ENCODE results near the gene NEIL1.
A peak's percentile ranks its signal among the peaks of the same experiment; 100 is the strongest.
"Not testable (repeated sequence)": the region's sequence is repeated elsewhere in the genome, so short reads cannot be mapped to it uniquely, and the experiment has no call there.

NEIL1 gene

DNA sequence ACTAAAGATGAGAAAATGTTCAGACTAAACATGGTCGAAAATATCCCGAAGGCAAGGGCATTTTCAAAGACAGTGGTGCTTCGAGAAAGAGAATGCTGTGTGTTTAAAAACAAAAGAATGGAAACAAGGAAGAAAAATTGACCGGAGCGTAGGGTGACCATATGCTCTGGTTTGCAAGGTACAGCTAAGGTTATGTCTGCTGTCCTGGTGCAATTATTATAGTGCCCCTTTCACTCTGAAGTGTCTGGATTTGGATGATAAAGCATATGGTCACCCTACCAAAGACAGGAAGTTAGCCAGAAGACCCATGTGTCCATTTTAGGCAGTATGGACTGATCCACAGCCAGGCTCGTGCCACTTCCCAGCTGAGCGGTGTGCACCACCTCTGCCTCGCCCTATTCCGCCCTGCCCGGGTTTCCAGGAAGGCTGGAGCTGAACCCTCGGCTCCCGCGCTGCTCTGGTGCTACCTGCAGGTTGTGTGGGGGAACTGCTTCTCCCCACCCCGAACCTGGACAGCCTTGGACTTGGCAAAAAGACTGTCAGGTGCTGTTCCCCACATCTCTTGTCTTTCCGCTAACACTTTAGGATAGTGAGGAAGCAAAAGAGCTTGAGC, 39.0 kb upstream of the NEIL1 start:
- ChIA-PET POLR2A (ENCODE audit: low non-redundant PET) (no interaction called here), CTCF (interaction anchor here (0.7 kb wide), 1 partner anchor 260 kb away, joined by 5 read pairs; no protein-coding TSS in a partner anchor)
- H3K27ac ChIP-seq: no peak overlapping the region
- DNase-seq (ENCODE audit: low spot score): peak; percentile 50
- TF ChIP-seq CTCF (conservative IDR thresholded peaks at IDR 0.05; ENCODE audit: low read depth): peak; percentile 46

- POLR2A ChIA-PET (ENCODE audit: low non-redundant PET): no interaction called here
- DNase-seq (ENCODE audit: low spot score): no peak
- CTCF ChIA-PET: no interaction called here
- TF ChIP-seq CTCF (conservative IDR thresholded peaks at IDR 0.05; ENCODE audit: low read depth): no peak
- H3K27ac ChIP-seq: no peak overlapping the region
Observed at GRCh38 chr15:75309711-75310110, 37.1 kb upstream of the NEIL1 start.

- H3K27ac ChIP-seq: peak overlapping the region; percentile 34
- CTCF ChIA-PET: not testable (repeated sequence)
Observed at GRCh38 chr15:75312548-75312947, 34.3 kb upstream of the NEIL1 start.

GRCh38 chr15:75313116-75313845, 33.6 kb upstream of the NEIL1 start:
- no peak for TF ChIP-seq CTCF (conservative IDR thresholded peaks at IDR 0.05; ENCODE audit: low read depth)
- CTCF ChIA-PET: no interaction called here
- H3K27ac ChIP-seq: peak overlapping the region; percentile 34
- POLR2A ChIA-PET (ENCODE audit: low non-redundant PET): no interaction called here
- no peak for DNase-seq (ENCODE audit: low spot score)

More at GRCh38 chr15:75312548-75312947, 34.3 kb upstream of the NEIL1 start:
- peak; percentile 28 for DNase-seq (ENCODE audit: low spot score)
- POLR2A ChIA-PET (ENCODE audit: low non-redundant PET): not testable (repeated sequence)

DNA sequence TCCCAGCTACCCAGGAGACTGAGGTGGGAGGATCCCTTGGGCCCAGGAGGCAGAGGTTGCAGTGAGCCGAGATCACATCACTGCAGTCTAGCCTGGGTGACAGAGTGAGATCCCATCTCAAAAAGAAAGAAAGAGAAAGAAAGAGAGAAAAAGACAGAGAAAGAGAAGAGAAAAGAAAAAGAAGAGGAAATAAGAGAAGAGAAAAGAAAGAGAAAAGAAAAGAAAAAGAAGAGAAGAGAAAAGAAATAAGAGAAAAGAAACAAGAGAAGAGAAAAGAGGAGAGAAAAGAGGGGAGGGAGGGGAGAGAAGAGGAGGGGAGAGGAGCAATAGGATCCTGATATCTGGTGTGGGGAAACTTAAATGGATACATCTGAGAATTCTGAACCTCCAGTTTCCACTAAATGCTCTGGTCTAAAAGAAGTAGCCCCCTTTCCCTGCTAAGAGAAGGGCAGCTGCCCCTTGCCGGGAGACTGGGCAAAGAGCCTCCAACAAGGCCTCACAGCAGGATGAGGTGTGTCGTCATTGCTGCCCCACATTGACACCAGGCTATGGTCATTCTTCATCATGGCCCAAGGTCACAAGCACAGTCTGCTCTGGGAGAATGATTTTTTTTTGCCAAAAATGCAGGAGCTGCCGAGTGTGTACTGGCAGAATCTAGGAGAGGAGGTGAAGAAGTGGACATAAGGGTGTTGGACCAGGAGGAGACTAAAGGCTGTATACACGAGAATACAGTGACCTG, 32.1 kb upstream of the NEIL1 start:
- ChIA-PET POLR2A (ENCODE audit: low non-redundant PET) (interaction anchor here (0.7 kb wide), 1 partner anchor 53 kb away, joined by 3 read pairs; the partner anchor contains the start of gene MAN2C1), CTCF (no interaction called here)
- H3K27ac ChIP-seq: no peak overlapping the region
- no peak for TF ChIP-seq CTCF (conservative IDR thresholded peaks at IDR 0.05; ENCODE audit: low read depth)
- DNase-seq (ENCODE audit: low spot score): no peak

GRCh38 chr15:75319231-75319897, 27.5 kb upstream of the NEIL1 start:
- DNase-seq (ENCODE audit: low spot score); POLR2A ChIA-PET (ENCODE audit: low non-redundant PET); H3K27ac ChIP-seq: not testable (repeated sequence)
- CTCF ChIA-PET: interaction anchor here (0.7 kb wide), 1 partner anchor 84 kb away, joined by 5 read pairs; no protein-coding TSS in a partner anchor

GRCh38 chr15:75321711-75322110, 25.1 kb upstream of the NEIL1 start:
- no peak for TF ChIP-seq CTCF (conservative IDR thresholded peaks at IDR 0.05; ENCODE audit: low read depth)
- no peak overlapping the region for H3K27ac ChIP-seq
- CTCF ChIA-PET: no interaction called here
- POLR2A ChIA-PET (ENCODE audit: low non-redundant PET): no interaction called here
- no peak for DNase-seq (ENCODE audit: low spot score)
